HG03460 (cell line): ENCODE results near the gene DOHH.

Experiments used
- ATAC-seq: cut with Tn5 transposase; IDR thresholded peaks from one replicate; pipeline ENCODE4 v1.9.1; 2021; ENCODE audit not compliant: unreplicated experiment

Gene DOHH

GRCh38 chr19:3505598-3506383, 5.3 kb upstream of the DOHH start, which contains the start of gene FZR1:
FZR1 (plus strand) TSS chr19:3506311; CDS start chr19:3522990, 16,679 bp downstream.
- ATAC-seq: peak; percentile 84

GRCh38 chr19:3504735-3505134, 4.3 kb upstream of the DOHH start:
- no peak for ATAC-seq

GRCh38 chr19:3503036-3503572, 2.6 kb upstream of the DOHH start:
- ATAC-seq: no peak

GRCh38 chr19:3501780-3502179, 1.3 kb upstream of the DOHH start:
- ATAC-seq: no peak

- ATAC-seq: no peak
Measured at GRCh38 chr19:3499738-3500428, 591 bp downstream of the DOHH start.

GRCh38 chr19:3497757-3498520, 2.5 kb downstream of the DOHH start:
- no peak for ATAC-seq

- ATAC-seq: no peak
Measured at GRCh38 chr19:3496392-3497273, 3.8 kb downstream of the DOHH start.

- ATAC-seq: no peak
Measured at GRCh38 chr19:3494559-3494958, 5.9 kb downstream of the DOHH start.

GRCh38 chr19:3494051-3494450, 6.4 kb downstream of the DOHH start:
- ATAC-seq: no peak

- ATAC-seq: no peak
Measured at GRCh38 chr19:3493651-3494050, 6.8 kb downstream of the DOHH start.

- ATAC-seq: no peak
Measured at GRCh38 chr19:3492919-3493318, 7.6 kb downstream of the DOHH start.

GRCh38 chr19:3492131-3492839, 8.2 kb downstream of the DOHH start:
- no peak for ATAC-seq

GRCh38 chr19:3491396-3492119, 8.9 kb downstream of the DOHH start:
- no peak for ATAC-seq

- ATAC-seq: no peak
Measured at GRCh38 chr19:3483226-3483628, 17.2 kb downstream of the DOHH start, which contains the start of gene SMIM44. SMIM44 (minus strand) TSS chr19:3483441; CDS start chr19:3483403, 38 bp downstream.

- ATAC-seq: no peak
Measured at GRCh38 chr19:3482507-3483225, 17.8 kb downstream of the DOHH start.

GRCh38 chr19:3481241-3482090, 19.0 kb downstream of the DOHH start:
- ATAC-seq: no peak

GRCh38 chr19:3480383-3481091, 19.9 kb downstream of the DOHH start, which contains the start of gene SMIM24:
SMIM24 (minus strand) TSS chr19:3480525; CDS start chr19:3480463, 62 bp downstream.
- ATAC-seq: no peak
